GM19463 (cell line): ENCODE data around the gene TMPRSS11A.

Experiments
- ATAC-seq: cut with Tn5 transposase; IDR thresholded peaks from one replicate; pipeline ENCODE4 v1.9.1; 2021; ENCODE audit warnings: mild to moderate bottlenecking, moderate library complexity; ENCODE audit not compliant: unreplicated experiment

The TMPRSS11A gene

DNA sequence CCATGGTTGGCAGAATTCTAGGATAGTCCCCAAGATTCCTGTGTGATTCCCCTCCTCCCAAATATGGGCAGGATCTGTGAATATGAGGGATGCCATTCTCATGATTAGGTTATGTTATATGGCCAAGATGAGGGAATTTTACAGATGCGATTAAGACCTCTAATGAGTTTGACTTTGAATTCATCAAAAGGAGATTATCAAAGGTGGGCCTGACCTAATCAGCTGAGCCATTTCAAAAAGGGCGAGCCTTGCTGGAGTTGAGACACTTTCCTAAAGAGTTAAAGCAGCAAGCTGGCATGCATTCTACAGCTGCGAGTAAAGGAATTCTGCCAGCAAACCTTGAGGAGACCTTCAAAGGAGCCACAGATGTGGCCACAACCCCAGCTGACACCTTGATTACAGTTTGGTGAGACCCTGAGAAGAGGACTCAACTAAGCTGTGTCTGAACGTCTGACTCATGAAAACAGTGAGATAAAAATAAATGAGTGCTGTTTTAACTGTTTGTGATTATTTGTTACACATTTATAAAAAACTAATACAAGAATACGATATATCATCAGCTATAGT, 47.8 kb downstream of the TMPRSS11A start:
- no peak for ATAC-seq

DNA sequence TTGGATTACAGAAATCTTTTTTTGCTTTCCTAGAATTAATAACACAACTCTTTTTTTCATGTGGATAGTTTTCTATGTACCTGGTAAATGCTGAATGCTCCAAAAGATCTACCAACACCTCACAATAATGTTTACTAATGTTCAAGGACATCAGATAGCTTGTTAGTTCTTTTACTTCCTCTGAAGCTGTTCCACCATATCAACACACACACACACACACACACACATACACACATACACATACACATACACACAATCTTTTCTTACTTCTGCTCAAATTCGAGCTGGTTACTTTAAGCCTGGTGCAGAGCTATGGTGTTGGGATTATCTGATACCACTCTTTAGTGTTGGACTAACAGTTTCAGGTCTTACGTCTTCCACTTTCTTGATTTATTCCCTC, 51.2 kb downstream of the TMPRSS11A start:
- ATAC-seq = no peak

DNA sequence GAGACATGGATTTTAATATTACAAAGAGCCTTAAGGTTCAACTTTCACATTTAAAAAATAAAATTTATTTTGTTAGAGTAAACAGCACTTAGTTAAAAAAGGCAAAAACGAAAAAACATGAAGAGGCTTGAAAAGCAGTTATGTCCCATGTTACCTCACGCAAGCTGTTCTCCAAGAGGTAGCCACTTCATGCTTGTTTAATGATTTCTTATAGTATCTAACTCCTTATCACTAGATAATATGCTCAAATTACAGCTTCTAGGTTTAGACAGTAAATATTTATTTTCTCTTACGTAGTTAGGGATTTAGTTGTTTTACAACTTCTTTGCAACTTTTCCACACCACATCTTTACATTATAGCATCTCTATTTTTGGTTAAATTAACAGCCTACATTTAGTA, 51.7 kb downstream of the TMPRSS11A start:
- ATAC-seq = no peak

DNA sequence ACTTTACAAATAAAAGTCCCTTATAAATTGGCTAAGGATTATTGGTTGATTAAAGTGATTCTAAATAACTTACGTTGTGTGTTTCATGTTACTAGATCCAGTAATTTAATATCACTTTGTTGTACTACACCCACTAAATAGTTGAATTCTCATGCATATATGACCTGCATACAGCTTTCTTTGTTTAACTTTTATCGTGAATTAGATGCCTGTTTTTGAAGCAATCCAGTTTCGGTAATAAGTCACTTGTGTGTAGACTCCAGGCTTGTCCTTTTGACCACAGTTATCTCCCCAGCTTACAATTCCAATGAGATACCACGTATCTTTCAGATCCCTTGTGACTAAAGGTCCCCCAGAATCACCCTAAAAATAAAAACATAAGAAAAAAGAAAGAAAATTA, 52.2 kb downstream of the TMPRSS11A start:
- ATAC-seq = no peak

DNA sequence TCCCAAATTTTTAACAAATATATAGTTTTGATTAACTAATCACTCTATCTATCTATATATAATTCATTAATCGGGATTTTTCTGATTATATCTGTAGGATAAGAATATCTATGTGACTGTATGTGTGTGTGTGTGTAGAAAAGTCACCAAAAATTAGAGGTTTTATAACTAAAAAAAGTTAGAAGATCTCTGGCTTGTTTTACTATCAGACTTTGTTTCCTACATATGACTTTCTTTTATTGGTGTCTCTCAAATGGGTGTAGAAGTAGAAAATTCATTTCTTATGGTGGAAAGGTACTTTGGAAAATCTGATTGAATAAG, 52.7 kb downstream of the TMPRSS11A start:
- no peak for ATAC-seq

DNA sequence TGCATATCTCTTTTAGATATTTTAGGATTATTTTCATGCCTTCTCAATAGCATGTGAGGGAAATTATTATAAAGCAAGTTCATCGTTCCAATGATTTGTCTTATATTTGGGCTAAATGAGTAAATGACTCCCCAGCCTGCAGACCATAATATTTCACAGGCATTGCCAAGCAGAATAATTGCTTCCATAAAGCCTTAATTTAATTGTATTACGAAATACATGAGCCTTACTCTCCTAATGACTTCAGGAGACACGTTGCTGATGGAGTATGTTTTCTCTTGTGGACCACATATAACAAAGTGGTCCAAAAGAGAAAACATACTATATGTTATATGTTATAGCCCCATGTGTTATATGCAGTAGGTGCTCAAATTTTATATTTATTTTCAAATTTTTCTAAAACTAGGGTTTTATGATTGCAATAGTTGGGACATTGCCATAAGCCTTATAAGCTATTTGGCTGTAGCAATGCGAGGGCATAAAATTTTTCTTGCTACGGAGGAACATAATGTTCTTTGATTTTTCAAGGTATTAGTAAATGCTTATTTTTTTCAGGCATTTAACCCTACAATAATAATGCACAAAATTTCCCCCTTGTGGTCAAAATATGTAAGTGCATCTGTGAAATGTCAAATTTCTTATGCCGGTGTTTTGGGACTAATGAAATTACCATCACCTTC, 53.2 kb downstream of the TMPRSS11A start:
- no peak for ATAC-seq

DNA sequence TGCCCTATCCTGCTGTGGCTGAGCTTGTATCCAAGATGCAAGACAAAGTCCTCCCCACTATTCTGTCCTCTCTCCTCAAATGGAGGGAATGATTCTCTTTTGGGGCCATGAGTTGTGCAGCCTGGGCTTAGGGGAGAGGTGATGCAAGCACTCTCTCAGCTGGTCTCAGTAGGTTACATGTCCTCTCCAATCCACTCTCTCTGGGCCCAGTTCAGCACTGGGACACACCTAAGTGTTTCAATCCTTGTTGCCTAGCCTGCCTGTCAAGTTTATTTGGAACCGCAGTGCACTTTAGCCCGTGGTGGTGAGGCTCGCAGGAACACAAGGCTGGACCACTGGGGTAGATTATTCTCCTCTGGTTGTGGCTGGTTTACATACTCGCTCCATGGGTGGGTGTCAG, 55.6 kb downstream of the TMPRSS11A start:
- ATAC-seq = no peak

DNA sequence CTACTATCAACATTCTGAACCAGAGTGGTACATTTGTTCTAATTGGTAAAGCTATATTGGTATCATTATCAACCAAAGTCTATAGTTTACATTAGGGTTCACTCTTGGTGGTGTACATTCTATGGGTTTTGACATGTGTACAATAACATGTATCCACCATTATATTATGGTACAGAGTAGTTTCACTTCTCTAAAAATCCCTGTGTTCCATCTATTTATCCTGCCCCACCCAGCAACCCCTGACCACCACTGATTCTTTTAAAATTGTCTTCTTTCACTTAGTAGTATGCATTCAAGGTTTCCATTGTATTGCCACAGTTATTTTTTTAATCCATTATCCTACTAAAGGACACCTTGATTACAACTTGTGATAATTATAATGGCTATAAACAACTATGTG, 64.2 kb downstream of the TMPRSS11A start:
- no peak for ATAC-seq

DNA sequence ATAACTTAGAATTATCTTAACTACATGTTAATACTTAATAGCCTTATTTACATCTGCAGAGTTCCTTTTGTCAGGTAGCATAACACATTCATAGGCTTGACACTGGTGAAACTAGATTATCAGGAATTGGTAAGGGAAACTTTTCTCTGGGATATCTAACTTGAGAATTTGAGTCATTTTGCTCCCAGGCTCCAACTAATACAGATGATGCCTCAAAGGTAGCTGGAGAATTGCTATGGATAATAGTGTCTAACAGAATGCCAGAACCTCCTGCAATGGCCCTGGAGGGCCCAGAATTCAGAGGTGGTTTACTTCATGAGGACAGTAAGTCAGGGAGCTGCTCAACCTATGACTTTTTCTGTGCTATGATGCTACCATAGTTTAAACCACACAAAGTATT, 65.6 kb downstream of the TMPRSS11A start:
- ATAC-seq = no peak

DNA sequence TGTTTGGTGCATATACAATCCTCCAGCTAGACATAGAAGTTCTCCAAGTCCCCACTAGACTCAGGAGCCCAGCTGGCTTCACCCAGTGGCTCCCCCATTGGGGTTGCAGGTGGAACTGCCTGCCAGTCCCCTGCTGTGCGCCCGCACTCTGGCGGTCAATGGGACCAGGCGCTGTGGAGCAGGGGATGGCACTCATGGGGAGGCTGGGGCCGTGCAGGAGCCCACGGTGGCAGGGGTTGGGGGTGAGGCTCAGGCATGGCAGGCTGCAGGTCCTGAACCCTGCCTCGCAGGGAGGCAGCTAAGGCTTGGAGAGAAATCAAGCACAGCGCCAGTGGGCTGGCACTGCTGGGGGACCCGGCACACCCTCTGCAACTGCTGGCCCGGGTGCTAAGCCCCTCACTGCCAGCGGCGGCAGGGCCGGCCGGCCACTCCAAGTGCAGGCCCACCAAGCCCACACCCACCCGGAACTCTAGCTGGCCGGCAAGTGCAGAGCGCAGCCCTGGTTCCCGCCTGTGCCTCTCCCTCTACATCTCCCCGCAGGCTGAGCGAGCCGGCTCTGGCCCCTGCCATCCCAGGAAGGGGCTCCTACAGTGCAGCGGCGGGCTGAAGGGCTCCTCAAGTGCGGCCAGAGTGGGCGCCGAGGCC, 66.8 kb downstream of the TMPRSS11A start:
- ATAC-seq = no peak

DNA sequence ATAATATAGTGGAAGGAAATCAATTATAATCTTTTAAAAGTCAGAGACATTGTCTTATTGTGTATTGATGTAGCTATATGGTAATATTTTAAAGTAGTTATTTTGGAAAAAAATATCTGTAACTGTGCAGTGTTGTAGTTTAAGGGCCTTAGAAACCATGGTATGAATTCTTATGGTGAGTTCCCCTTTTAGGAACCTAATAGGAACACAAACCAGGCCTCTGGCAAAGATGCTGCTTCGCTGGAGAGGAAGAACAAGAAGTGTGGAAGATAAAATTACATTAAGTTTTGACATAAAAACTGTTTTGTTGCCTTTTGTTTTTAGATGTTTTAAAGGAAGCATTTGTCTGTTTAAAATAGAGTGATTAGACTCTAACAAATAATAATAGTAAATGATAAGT, 68.6 kb downstream of the TMPRSS11A start:
- no peak for ATAC-seq

DNA sequence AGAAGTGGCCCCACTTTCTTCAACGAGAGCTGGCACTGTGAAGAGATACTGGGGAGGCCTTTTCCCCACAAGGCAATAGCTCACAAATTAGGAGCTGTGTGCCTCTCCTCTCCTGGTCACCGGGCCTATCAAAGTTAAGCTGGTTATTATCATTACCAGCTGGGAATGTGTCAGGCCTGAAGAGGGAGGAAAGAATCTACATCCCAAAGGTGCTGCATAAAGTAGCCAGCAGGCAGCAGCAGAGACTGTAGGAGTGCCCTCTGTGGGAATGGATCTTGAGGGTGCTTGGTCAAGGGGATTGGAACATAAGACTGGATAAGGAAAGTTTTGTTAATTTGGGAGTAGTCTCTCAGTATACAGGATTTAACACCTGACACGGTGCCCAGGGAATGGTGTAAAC, 70.4 kb downstream of the TMPRSS11A start:
- ATAC-seq = no peak

DNA sequence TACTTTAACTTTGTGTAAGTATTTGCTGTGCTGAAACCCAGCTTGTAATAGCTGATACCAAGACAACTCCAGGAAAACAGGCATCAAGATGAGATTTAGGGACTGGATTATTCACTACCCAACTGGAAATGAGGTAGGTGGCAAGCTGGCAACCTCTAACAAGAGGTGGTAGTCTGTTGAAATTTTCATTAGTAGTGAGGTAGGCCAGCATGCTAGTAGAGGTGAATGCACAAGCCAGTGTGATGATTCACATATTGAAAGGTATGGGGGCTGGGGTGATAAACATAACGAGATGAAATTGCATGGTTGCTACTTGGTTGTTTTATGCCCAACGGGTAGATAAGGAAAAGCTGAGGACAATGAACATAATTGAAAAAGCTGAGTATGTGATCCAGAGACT, 71.0 kb downstream of the TMPRSS11A start:
- ATAC-seq = no peak

DNA sequence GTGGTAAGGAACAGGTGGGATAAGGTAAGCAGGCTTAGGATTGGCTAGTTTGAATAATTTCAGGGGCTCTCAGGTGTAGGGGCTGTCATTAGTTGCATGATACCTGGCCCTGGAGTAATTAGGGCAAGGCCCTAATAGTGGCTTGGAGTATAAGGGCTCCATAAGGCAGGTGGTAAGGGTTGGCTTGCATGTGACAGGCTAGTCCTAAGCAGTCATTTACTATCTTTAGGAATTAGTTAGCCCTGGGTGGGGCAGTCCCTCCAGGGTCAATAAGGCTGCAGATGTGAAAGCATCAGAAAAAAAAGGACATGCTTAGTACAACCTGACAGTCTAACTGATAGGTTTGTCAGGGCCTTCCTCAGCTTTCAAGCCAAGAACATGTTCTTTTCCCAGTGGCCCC, 71.6 kb downstream of the TMPRSS11A start:
- ATAC-seq = no peak

DNA sequence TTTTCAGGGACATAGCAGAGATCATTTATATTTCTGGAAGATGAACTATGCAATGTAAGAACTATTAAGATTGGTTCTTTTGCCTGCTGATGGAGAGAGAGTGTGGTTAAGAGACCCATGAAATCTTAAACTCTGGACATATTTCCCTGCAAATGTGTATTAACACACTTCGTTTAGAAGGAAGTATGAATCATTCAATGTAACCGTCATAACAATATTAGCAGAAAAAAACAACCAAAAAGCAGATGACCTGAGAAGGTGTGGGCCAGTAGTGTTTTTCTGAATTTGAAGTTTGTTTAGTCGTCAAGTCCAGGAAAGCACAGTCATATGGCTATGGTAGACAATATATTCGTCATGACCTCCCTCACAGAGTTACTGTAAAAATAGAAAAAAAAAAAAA, 77.0 kb downstream of the TMPRSS11A start:
- ATAC-seq = no peak

DNA sequence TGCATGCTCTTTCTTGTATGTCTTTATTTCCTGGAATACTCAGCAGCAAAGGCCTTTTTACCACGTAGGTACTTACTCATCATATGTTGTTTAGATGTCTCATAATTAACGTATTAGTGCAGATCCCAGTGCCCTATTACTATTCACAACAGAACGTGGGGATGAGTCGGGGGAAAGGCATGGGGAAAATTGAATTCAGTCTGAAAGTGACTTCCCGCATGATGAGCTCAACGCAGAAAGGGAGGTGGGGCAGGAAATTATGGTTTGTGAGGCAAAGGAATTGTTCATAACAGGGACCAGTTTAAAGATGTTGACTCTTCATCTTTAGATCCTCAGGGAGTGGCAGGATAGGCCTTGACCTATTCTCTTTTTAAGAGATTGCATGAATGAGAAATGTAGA, 77.5 kb downstream of the TMPRSS11A start:
- ATAC-seq = no peak

DNA sequence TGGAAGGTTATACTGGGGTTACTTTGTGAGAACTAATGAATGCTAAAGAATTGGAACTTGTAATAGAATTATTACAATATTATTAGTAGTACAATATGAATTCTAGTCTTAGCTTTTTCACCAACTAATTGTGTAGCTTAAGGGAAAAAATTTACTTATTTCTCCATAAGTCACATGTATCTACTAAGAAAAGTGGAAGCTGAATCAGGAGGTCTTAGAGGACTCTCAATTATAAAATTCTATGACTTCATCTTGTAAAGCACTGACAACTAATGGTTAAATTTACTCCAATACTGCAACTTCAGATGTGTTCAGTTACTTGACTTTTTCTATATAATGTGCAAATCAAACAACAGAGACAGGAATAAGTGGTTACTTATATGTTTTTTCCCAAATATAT, 78.6 kb downstream of the TMPRSS11A start:
- ATAC-seq = no peak

DNA sequence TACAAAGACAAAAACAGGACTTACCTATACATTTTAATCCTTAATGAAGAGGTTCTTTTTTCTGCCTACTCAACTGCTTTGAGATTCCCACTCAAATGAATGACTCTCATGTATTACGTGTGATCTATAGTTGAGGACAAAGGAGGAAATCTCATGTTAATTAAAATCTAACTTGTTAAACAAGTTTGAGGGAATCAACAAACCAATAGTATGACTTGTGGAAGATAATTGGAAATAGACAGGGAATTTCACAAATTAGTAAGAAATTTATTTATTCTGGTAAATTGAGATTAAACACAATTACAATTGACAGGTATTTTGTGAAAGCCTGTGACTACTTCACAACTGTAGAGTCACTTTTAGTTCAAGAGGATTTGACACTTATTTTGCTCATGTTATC, 79.4 kb downstream of the TMPRSS11A start, which contains the start of gene TMPRSS11D:
TSS of gene TMPRSS11D (minus strand) at position 101 of the 400 bp plus-strand sequence. CDS start at position 32, 69 bp downstream.
- no peak for ATAC-seq

DNA sequence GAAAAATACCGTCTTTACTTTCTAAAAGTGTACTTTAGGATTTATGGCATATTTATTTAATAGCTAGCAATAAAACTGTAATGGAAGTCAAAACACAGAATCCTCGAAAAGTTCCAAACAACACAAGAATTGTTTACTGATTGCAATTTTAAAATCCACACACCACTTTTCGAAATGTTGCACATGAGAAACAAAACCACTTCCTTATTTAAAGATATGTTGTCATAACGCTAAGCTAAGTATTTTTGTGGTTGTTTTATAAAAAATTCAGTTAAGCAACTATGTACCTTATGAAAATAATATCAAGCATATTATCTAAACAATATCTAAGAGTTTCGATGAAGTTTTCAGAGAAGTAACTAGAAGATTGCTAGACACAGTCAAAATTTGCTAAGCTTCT, 79.8 kb downstream of the TMPRSS11A start:
- ATAC-seq = no peak

DNA sequence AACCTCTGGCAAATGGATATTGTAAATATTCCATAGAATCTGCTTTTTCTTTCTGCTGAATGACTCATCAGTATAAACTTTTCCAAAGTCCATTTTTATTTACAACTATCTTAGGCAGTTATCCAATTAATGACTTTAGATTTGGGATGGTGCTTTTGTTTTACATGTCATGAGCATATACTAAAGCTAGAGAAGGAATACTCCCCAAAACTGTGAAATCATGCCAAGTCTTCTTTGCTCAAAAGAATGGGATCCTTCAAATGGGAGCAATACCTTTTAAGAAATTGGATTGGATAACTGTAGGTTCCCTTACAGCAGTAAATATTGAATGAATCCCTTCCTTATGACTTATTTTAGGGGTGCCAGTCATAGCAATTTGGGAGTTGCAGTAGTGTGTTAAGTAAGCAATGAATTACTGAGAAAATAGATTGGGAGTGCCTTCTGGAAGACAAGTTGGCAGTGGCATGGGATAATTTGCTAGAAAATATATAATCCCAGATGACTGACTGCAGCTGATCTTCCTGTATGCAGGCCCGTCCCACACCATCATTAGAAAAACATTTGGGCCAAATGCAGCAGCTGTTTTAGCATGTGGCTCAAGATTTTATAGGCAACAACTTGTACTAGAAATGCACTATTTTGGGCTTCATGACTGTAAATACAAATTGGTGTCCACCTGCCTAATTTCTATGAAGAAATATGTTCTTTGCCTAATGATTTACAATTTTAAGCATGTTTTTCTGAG, 82.3 kb downstream of the TMPRSS11A start:
- no peak for ATAC-seq

DNA sequence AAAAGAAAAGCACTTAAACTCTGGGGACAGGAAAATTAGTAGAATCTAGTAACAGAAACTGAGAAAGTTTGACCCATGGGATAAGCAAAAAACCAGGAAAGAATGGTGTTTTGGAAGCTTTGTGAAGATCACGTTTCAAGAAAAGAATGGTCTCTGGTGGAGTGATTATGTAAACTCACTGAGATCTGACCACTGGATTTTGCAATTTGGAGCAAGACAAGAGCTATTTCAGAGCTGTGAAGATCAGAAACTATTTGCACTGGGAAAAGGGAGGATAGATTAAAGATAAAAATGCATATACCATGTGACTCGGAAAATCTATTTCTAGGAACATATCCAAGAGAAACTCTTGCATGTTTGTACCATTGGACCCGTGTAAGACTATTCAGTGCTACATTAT, 83.8 kb downstream of the TMPRSS11A start:
- ATAC-seq = no peak

DNA sequence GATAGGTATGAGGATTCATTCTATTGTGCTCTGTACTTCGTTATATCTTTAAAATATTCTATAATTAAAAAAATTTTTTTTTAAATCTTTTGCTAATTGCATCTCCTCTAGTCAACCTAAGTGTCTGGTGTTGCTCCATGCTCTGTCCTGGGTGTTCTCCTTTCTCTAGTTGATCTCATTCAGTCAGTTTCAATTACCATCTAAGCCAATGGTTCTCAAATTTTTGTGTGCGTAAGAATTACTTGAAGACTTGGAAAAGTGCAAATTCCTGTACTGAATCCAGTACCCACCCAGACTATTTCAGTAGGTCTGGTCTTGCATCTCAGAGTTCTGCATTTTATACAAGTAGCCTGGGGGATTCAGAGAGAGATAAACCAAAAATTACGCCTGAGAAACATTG, 86.2 kb downstream of the TMPRSS11A start:
- no peak for ATAC-seq
